HG03097 (cell line): ENCODE data around the gene DNAI2.
"Not testable (repeated sequence)": the region's sequence is repeated elsewhere in the genome, so short reads cannot be mapped to it uniquely, and the experiment has no call there.

Source experiments
- ATAC-seq: cut with Tn5 transposase; IDR thresholded peaks from one replicate; pipeline ENCODE4 v1.9.1; 2021; ENCODE audit not compliant: unreplicated experiment, low FRiP score

DNAI2 gene

GRCh38 chr17:74244548-74244947, 29.5 kb upstream of the DNAI2 start:
- ATAC-seq: no peak

DNA sequence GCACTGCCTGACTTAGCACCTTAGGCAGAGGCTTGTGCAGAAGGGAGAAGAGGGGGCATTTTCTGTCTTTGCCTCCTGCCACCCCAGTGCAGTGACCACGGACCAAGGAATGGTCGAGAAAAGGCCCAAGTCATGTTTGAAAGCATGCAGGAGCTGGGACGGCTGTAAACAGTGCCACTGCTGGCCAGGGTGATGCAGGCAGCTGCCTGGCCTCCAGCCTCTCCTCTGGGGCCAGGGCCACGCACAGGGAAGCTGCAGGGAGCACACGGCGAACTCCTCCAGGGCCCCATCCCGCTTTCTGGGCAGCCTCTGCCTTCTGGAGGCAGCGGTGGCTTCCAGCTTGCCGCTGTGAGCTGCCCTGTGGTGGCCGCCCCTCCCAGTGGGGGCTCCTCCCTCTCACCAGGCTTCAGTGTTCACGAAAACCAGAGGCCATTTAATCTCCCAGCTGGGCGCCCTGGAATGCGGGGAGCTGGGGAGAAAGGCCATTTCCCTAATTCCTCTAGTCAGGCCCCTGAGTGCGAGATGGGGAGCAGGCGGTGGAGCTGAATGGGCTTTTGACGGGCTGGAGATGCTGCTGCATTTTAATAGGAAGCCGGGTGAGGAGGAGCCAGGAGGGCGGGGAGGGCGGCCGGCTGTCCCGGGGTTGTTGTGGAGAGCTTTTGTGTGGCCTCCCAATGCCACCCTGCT, 28.7 kb upstream of the DNAI2 start:
- no peak for ATAC-seq

DNA sequence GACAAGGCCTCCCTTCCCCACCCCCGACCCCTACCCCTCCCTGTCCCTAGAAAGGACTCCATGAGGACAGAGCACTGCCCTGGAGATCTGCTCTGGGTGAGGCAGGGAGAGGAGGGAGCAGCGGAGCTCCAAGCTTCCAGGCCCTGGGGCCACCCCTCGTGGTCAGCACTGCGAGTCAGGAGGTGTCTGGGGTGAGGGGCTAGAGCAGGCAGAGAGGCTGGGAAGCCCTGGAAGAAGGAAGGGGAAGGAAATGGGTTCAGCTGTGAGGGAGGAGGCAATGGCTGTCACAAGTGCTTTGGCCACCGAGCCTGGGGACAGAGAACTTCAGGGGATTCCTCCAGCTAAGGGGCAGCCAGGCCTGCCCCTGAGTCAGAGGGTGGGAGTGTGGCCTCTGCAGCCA, 28.2 kb upstream of the DNAI2 start:
- ATAC-seq: no peak

DNA sequence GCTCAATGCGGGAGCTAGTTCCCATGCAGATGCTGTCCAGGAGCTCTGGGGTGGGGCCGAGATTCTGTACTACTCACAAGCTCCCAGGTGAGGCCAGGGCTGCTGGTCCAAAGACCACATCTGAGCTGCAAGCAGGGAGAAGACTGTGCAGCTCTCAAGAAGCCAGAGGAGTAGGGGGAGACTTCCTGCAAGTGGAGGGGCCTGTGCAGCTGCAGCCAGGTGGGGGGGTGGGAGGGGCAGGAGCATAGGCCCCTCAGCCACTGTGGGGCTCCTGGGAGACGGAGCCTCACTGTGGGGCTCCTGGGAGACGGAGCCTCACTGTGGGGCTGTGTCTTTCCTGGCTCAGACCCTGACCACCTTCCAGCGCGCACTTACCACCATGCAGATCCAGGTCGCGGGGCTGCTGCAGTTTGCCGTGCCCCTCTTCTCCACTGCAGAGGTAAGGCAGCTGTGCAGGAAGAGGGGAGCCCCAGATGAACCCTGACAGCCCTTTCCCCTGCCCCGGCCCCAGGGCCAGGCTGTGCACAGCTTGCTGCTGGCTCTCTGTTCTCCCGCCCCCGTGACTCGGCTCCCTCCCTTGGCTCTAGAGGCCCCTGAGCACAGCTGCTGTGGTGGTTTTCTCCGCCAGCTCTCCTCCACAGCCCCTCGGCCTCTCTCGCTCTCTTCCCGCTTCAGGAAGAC, 24.3 kb upstream of the DNAI2 start:
- no peak for ATAC-seq

GRCh38 chr17:74250324-74250995, 23.6 kb upstream of the DNAI2 start:
- ATAC-seq: no peak

DNA sequence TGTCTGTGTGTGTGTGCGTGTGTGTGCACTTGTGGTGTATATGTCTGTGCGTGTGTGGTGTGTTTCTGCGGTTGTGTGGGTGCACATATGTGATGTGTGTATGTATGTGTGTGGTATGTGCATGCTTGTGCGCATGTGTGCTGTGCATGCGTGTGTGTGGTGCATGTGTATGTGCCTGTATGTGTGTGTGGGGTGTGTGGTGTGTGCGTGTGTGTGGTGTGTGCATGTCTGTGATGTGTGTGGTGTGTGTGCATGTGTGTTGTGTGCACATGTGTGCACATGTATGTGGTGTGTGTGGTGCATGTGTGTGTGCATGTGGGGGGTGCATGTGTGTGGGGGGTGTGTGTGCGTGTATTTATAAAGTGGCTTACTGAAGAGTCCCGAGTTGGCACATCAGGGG, 23.0 kb upstream of the DNAI2 start:
- ATAC-seq: no peak

- no peak for ATAC-seq
These were observed 22.5 kb upstream of the DNAI2 start for GRCh38 chr17:74251569-74251968.

GRCh38 chr17:74252211-74252610, 21.8 kb upstream of the DNAI2 start:
- no peak for ATAC-seq

GRCh38 chr17:74253036-74253435, 21.0 kb upstream of the DNAI2 start:
- no peak for ATAC-seq

- no peak for ATAC-seq
These were observed 16.7 kb upstream of the DNAI2 start for GRCh38 chr17:74257311-74257710.

DNA sequence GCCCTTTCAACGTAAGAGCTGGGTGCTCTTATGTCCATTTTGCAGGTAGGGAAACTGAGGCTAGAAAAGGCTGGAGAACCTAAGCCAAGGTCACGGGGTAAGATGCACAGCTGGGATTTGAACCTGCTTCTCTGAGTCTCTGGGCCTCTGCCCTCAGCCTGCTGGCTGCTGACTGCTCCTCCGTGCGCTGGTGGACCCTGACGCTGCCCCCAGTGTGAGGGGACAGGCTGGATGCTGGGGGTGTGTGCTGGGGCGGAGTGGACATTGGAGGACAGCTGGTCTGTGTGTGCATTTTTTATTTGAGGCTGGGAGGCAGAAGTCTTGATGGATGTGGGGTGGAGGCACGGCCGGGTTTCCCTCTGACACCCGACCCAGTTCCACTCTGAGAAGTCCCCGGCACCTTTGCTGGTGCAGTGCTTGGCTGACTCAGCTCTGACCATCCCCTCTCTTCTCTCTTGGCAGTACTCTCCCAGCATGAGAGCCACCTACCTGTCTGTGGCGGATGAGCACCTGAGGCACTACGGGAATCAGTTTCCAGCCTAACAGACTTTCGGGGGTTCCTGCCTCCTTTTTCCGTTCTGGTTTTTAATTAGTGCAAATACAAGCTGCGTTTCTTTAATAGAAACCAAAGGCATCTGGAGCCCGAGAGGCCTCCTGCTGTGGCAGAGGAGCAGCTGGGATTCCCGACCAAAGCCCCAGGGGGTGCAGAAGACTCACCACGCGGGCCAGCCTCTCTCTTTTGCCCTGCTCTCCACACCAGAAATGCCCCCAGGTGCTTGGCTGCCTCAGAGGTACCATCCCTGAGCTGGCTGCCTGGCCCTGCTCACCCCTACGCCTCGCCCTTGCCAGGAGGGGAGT, 14.1 kb upstream of the DNAI2 start:
- no peak for ATAC-seq

DNA sequence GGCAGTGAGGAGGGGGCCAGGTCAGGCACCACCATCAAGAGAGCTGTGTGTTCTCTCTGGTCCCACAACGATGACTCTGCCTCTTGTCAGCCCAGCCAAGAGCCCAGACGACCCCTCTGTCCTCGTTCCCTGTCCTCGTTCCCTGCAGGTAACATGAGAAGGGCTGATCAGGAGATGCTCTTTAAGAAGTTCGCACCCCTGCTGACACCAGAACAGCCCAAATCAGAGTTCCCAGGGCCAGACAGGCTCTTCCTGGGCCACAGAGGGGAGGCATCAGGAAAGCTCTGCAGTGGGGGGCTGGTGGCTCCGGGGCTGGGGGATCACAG, 13.5 kb upstream of the DNAI2 start:
- ATAC-seq: no peak

DNA sequence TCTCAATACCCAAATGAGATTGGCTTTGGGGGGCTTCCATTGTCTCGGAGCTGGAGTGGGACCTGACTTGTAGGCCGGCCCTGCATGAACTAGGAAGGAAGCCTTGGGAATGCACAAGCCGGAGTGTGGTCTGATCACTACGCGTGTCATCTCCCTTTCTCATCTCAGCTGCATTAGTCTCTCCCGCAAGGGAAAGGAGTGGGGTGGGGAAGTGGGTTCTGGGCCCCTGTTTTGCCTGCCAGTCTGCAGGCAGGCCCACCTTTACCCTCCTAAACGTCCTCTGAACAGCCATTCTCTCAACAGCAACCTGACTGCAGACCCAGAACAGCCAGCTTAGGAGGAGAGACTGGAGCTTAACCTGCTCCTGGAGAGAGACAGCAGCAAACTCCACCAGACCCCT, 11.4 kb upstream of the DNAI2 start:
- no peak for ATAC-seq

DNA sequence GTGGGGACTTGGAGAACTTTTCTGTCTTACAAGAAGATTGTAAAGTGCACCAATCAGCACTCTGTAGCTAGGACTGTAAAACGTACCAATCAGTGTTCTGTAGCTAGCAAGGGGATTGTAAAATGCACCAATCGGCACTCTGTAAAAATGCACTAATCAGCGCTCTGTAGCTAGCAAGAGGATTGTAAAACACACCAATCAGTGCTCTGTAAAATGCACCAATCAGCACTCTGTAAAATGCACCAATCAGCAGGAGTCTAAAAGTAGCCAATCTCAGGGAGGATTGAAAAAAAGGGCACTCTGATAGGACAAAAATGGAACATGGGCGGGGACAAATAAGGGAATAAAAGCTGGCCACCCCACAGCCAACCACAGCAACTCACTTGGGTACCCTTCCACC, 7.0 kb upstream of the DNAI2 start:
- ATAC-seq: not testable (repeated sequence)

DNA sequence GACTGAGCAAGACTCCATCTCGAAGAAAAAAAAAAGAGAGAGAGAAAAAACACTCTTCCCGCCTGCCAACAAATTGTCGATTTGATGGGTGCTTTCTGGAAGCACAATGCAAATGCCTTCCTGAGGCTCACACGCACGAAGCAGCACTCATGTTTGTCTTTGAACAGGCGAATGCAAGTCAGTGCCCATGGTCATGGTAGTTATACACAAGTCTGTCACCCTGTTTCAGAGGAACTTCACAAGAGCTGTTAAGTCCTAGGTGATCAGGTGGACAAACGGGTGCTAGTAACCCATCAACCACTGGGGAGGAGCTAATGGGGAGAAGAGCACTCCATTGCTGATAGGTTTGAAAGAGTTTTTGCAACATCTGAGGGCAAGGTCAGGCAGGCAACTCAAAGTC, 6.5 kb upstream of the DNAI2 start:
- no peak for ATAC-seq

DNA sequence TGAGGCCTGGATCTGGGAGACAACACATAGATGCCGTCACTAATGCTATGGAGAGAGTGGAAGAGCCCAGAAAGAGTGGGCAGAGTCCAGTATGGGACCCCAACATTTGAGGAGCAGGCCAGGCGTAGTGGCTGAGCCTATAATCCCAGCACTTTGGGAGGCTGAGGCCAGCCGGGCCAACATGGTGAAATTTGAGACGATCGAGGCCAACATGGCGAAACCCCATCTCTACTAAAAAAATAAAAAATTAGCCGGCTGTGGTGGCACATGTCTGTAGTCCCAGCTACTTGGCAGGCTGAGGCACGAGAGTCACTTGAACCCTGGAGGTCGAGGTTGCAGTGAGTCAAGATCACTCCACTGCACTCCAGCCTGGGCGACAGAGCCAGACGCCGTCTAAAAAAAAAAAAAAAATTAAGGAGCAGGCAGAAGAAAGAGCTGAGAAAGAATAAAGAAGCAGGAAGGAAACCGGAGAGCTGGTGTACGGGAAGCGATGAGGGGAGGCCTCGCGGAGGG, 6.0 kb upstream of the DNAI2 start:
- ATAC-seq: no peak

- ATAC-seq: no peak
These were observed 5.5 kb upstream of the DNAI2 start for GRCh38 chr17:74268558-74268957.

GRCh38 chr17:74270333-74270732, 3.7 kb upstream of the DNAI2 start:
- ATAC-seq: no peak

DNA sequence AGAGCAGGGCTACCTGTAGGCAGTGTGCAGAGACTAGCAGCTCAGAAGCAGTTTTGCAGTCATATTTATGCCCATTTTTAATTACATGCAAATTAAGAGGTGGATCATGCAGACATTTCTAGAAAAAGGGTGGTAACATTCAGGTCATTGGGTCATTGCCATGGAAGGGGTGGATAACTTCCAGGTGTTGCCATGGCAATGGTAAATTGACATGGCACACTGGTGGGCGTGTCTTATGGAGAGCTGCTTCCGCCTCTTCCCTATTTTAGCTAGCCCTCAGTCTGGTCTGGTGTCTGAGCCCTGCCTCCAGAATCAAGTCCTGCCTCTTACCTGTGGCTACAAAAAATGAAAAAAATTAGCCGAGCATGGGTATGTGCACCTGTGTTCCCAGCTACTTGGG, 2.8 kb upstream of the DNAI2 start:
- no peak for ATAC-seq

GRCh38 chr17:74271901-74272561, 2.0 kb upstream of the DNAI2 start:
- no peak for ATAC-seq
